NCI-H345 treated with DMSO at 0.1 percent for 48 hours (cell line): ENCODE data around the gene CCNF.
"Not testable (repeated sequence)": the region's sequence is repeated elsewhere in the genome, so short reads cannot be mapped to it uniquely, and the experiment has no call there.

Experiments
- DNase-seq: peaks from one replicate; lab custom pipeline; 2025; ENCODE audit not compliant: unreplicated experiment; lab: John Stamatoyannopoulos, UW

CCNF gene

DNA sequence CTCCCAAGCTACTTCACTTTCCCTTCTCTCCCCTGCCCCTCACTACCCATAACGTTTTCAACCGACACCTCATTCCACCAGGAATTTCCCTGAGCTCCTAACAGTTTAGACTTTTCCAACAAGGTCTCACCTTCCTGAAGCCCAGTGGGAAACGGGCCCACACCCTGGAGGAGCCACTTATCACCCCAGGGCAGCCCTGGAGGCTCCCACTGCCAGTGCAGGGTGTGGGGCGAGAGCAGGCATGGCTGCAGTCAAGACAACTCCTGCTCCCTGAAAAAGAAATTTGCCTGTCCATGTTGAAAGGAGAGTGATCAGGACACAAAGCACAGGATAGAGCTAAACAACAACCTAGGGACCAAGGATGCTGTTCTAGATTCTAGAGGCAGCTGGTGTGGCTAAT, 1.7 kb upstream of the CCNF start:
- DNase-seq: no peak

DNA sequence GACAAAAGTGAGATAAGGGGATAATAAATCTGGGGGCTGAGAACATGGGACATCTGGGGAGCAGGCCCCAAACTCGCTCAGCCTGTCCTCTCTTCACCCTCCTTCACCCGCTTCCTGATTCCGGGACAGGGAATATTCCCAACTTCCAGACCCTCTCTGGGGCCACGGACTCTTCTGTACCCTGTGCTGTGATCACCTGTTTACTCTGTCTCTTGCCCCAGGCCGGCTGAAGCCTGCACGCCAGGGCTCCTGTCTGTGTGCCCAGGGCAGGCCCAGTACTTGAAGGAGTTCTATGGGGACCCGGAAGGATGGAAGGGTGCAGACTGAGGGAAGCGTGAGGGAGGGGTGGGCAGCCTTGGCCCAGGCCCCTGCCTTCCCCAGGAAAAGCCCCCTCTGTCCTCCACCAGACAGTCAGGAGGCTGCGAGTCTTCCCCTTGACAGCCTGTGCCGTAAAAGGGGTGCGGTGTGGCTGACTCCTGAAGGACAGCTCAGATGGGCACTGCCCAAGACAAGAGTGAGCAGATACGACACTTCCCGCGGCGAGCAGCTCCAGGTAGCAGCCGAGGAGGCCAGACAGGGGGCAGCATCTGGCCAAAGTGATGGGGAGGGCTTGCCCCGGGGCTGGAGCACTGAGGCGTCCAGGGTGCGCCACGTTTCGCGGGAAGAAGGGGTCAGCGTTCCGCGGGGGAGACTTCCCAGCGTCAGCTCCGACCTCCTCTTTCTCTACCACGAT, 1.0 kb upstream of the CCNF start:
- no peak for DNase-seq

DNA sequence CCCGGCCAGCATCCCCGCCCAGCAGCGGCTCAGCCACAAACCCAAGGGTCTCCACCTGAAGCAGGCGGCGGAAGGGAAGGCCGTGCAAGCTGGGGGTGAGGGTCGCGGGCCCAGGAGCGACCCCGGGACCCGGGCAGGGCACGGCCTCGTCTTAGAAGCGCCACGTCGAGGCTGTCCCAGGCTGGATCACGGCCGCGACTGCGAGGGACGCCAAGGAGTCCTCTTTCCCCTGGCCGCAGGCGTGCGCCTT, 538 bp upstream of the CCNF start:
- DNase-seq: no peak

DNA sequence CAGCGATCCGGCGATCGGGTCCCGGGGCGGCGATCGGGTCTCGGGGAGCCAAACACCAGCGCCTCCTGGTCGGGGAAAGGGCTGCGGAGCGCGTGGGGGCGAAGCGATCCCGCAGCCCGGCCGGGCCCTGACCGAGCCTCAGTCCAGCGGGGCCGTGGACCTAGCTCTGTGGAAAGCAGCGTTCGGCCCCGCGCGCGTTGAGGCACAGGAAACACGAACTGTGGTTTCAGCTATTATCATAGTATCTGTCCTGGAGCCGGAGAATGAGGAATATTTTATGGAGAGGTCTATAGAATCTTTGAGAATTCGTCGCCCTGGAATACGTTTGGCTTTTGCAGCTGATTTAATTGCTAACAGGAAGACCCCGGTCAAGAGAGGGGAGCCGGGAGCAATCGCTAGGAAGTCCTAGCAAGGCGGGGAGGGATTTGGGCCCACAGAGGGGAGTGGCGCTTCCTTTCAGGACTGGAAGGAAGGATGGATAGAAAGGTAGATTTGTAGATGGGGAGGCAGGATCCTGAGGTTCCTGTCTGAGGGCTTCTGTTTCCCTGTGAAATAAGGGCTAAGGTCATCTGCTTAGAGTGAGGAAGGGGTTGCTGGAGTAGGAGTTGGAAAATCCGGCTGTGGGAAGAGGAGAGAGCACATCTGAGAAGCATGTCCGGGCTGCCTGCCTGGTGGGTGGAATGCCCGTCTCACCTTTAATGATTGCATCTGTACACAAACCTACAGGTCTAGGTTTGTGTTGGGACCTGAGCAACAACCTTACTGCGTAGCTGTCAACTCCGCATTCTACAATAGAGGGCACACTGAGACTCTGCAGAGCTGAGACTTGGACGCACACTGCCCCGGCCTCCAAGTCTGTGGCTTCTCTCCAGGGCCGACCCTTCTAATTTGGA, 770 bp downstream of the CCNF start:
- DNase-seq: no peak

DNA sequence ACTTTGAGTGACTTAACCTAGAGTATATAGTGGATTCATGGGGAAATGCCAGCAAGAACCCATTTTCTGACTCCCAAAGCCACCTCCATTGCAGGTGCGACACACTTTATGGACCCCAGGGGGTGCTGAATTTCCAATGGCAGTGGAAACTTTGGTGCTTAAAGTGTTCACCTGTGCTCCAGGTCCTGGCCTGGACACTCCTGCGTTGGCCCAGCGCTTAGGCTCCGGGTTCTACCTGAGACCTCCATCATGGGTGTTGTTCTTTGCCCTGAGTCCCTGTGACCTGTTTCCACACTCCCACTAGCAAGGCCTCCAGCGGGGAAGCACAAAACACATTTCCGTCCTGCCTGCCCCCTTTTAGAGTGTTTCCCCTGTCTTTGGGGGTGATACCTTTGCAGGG, 3.0 kb downstream of the CCNF start:
- no peak for DNase-seq

DNA sequence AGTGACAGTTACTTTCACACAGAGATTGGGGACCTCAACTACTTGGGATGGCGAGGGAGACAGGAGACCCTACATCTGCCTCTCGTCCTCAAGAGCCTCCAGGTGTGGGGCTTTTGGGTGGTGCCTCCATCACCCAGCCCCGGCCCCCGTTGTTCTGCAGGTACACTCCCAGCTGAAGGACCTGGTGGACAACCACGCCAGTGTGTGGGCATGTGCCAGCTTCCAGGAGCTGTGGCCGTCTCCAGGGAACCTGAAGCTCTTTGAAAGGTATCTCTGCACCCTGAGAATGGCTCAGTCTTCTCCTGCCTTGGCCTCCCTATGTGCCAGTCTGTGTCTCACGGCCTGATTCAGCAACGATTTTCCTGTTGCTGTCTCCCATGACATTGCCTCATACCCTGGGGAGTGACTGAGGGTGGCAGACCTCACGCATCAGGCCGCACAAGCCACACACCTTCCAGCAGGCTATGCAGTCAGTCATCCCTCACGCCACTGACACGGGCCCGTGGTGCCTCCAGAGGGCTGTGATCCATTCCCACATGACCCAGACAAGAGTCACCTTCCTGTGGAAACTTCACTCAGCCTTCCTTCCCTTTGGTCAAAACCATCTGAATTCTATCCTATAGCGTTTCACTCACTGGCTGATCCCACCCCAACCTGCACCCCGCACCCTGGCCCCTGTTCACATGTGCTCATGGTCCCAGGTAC, 3.7 kb downstream of the CCNF start:
- no peak for DNase-seq

DNA sequence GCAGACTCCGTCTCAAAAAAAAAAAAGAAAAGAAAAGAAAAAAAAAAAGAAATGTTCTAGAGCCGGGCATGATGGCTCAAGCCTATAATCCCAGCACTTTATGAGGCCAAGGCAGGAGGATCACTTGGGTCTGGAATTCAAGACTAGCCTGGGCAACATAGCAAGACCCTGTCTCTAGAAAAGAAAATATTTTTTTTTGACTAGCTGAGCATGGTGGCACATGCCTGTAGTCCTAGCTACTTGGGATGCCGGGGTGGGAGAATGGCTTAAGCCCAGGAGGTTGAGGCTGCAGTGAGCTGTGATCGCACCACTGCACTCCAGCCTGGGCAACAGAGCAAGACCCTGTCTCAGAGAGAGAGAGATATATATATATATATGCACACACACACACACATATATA, 6.0 kb downstream of the CCNF start:
- not testable (repeated sequence) for DNase-seq

DNA sequence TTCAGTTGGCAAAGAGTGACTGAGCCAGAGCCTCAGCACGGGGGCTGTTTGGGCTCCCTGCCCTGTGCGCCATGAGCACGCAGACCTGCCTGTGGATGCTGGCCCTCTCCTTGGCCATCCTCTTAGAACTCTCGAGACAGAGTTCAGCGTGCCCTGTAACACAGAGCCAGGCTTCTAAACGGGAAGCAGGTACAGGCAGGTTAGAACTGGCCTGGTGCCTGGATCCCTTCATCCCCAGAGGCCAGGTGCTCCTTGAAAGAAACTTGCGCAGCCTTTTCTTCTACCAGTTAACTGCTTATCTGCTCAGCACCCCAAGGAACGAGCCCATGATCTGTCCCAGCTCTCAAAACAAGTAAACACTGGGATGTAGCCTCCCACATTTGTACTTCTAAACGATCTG, 6.9 kb downstream of the CCNF start:
- DNase-seq: no peak

DNA sequence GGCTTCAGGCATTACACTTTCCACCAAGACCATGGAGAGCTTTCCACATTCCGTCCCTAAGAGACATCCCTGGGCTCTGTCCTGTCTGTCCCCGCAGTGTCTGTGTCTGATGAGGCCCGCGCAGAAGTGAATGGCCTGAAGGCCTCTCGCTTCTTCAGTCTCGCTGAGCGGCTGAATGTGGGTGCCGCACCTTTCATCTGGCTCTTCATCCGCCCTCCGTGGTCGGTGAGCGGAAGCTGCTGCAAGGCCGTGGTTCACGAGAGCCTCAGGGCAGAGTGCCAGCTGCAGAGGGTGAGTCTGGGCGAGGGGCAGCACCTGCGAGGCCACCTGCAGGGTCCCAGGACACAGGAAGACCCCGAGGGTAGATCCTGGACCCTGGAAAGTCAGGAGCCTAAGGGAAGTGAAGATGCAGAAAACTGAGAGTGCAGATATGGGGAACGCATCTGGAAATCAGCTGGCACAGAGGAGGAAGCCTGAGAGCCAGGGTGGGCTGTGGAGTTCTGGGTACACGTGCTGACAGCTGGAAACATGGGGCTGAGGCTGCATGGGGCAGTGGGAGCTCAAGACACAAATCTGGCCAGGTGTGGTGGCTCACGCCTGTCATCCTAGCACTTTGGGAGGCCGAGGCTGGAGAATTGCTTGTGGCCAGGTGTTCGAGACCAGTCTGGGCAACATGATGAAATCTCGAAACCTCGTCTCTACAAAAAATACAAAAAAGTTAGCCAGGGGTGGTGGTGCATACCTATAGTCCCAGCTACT, 8.0 kb downstream of the CCNF start:
- no peak for DNase-seq

DNA sequence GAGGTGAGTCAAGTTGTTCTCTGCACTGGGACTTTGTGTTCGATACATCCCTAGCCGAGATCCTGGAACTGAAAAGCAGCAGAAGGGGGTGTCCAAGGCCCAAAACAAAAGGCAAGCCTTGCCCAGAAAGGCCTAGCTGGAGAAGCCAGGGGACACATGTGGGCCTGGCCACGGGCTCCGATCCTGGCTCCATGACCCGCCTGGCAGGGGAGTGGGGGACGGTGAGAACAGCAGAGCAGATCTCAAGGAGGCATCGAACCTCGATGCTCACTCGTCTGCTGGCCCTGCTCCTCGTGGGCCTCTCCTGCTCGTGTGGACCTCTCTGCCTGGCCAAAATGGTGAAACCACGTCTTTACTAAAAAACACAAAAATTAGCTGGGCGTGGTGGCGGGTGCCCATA, 8.9 kb downstream of the CCNF start:
- no peak for DNase-seq

DNA sequence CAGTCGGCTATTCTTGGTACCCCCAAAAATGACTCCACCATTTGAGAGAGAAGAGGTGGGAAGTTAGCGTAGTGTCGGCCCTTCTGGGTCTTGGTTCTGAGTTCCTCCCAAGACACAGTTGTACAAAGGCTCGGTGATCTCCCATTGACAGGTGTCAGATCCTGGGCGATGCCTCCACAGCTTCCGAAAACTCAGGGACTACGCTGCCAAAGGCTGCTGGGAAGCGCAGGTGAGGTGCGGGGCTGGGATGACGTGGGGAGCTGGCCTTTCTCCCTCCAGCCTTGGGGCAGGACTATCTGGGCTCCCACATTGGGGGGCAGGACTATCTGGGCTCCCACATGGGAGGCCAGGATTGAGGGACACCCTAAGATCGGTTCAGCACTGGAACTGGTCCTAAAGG, 10.4 kb downstream of the CCNF start:
- no peak for DNase-seq

DNA sequence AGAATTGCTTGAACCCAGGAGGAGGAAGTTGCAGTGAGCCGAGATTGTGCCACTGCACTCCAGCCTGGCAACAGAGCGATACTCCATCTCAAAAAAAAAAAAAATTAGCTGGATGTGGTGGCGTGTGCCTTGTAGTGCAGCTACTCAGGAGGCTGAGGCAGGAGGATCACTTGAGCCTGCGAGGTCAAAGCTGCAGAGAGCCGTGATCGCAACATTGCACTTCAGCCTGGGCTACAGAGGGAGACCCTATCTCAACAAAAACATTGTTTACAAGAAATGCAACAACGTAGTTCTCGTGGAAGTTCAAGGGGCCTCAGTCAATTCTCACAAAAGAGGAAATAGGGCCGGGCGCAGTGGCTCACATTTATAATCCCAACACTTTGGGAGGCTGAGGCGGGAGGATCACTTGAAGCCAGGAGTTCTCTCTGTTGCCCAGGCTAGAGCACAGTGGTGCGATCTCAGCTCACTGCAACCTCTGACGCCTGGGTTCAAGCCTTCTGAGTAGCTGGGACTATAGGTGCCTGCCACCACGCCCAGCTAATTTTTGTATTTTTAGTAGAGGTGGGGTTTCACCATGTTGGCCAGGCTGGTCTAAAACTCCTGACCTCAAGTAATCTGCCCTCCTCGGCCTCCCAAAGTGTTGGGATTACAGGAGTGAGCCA, 12.0 kb downstream of the CCNF start:
- not testable (repeated sequence) for DNase-seq

DNA sequence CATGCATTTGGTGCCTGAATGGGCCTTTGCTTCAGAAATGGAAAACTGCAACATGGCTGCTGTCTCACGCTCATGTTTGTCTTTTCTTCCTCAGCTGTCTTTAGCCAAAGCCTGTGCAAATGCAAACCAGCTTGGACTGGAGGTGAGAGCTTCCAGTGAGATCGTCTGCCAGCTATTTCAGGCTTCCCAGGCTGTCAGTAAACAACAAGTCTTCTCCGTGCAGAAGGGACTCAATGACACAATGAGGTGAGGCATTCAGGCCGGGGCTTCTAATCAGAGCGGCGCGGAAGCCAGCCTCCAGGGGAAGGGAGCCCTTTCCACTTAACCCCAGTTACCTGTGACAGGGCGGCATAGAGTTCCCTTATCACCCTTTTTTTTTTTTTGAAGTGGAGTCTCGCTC, 14.3 kb downstream of the CCNF start:
- no peak for DNase-seq

DNA sequence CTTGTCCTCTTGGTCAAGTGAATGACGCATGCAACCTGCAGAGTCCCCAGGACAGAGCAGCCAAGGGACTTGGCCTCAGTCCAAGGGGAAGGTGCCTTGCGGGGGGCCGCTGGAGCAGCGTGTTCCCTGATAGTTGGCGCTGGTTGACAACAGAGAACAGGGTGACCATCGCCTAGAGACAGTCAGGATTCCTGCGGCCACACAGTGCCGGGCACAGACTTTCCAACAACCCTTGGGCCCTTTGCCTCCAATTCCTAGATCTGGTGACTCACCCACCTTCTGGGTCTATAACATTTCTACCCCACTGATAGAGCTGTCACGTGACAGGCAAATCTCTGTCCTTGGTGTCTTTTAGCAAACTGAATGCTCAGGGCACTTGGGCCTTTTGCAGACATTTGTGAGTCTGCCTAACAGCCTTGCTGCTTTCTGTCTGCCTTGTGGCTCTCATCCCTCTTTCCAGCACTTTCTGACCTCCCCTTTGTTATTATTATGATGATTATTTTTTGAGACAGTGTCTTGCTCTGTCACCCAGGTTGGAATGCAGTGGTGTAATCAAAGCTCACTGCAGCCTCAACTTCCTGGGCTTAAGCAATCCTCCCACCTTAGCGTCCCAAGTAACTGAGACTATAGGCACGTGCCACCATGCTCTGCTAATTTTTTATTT, 18.8 kb downstream of the CCNF start:
- DNase-seq: no peak

DNA sequence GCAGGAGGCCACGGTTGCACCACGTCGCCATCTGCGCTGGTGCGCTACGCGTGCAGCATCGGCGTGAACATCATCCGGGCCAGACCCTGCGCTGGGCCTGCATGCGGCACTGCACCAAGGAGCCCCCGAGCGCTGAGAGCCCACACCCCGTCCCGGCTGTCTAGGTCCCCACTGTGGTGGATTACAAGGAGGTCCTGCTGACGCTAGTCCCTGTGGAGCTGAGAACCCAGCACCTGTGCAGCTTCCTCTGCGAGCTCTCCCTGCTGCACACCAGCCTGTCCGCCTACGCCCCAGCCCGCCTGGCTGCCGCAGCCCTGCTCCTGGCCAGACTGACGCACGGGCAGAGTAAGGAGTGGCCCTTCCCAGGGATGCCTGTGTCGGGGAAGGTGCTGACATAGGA, 19.9 kb downstream of the CCNF start:
- DNase-seq: no peak

DNA sequence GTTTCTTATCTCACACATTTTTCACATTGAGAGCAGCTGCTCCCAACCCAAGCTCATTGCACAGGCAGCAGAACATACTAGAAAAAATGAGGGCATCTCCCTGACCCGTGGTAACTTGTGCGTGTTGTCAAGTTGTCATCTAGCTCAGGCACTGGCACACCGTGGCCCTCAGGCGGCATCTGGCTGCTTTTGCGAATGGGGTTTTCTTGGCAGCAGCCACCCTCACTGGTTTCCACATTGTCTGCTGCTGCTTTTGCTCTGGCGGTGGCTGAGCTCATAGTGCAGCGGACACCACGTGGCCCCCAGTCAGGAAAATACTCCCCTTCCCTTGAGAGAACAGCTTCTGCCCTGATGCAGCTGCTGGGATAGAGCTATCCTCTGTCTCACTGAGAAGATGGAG, 21.3 kb downstream of the CCNF start:
- no peak for DNase-seq

DNA sequence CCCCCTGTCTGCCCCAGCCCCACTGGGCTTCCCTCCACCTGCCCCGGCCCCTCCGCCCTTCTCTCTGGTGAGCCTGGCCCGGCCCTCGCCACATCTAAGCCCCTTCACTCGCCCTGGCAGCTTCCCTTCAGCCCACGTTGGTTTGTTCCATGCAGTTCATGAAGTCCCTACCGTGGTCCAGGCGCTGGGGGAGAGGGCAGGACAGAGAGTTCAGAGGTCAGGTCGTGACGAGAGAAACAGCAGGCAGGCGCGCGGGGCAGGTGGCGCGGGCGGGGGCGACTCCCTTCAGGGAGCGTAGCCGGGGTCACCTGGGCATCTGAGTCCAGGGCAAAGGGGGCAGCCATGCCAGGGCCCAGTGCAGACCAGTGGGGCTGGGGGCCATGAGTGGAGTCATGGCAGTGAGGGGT, 21.7 kb downstream of the CCNF start:
- no peak for DNase-seq

DNA sequence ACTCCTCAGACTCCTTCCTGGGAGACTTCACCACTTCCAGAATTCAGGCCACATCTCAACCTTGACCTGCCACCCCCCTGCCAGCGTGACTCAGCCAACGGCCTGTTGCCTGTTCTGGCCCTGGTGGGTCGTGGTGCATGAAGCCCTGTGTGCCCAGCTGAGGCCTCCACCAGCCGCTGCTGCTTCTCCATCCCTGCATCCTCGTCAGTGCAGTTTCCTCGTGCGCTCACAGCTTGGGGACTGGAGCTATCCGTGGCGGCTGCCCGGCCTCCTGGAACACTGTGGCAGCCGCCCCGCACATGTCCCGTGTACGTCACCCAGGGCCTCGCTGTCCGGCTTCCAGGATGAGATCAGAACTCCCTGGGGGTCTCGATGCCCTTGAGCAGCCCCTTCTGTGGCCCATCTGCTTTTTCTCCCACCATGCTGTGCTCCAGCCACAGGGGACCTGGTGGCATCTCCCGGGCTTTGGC, 22.6 kb downstream of the CCNF start:
- DNase-seq: no peak

DNA sequence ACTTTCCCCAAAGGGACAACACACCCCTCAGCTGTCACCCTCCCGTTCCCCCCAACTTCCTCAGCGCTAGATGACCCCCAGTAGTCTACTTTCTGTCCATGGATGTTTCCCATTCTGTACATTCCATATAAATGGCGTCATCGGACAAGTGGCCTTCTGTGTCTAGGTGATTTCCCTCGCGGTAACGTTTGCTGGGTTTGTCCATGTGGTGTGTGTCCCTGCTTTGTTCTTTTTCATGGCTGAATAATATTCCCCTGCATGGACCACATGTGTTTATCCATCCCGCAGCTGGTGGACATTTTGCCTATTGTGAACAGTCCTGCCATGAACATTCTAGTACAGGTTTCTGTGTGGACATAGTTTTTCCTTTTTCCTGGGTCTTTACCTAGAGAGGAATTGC, 23.4 kb downstream of the CCNF start:
- no peak for DNase-seq
